Aorta (tissue), 5 donors: ENCODE measurements around the gene FSHR. TPM values are rescaled to one million over a fixed set of nuclear protein-coding genes. Genes with fewer than 3 reads are reported as not detected.

Experiments used
- ATAC-seq: fragments of 200-7000 bp; cut with Tn5 transposase; one replicate; pipeline ENCODE4 v1.9.1; 2022; ENCODE audit warnings: moderate library complexity; ENCODE audit not compliant: low FRiP score
- DNase-seq, 2 donors: peaks; one replicate each; pipeline ENCODE4 v3.0.0-alpha.2; 2020
- H3K27ac ChIP-seq, 2 donors: one replicate each; pipeline ENCODE4 v1.5.1; 2013; ENCODE audit warnings: low read length in 2 of 2, mild to moderate bottlenecking in 2 of 2, moderate library complexity in 2 of 2, control low read depth in 1 of 2, inconsistent platforms in 1 of 2, low read depth in 1 of 2
- H3K27me3 ChIP-seq, 2 donors: one replicate each; pipeline ENCODE4 v1.6.1; 2013; ENCODE audit warnings: control low read depth in 1 of 2, low read length in 1 of 2, mild to moderate bottlenecking in 1 of 2, moderate library complexity in 1 of 2; ENCODE audit not compliant: insufficient read depth in 2 of 2, control insufficient read depth in 1 of 2
- H3K36me3 ChIP-seq, 2 donors: one replicate each; pipeline ENCODE4 v1.6.1; 2013; ENCODE audit warnings: control low read depth in 1 of 2, low read length in 1 of 2, mild to moderate bottlenecking in 1 of 2; ENCODE audit not compliant: insufficient read depth in 2 of 2, control insufficient read depth in 1 of 2
- H3K4me1 ChIP-seq, 2 donors: one replicate each; pipeline ENCODE4 v1.6.1; 2013; ENCODE audit warnings: low read length in 2 of 2, control low read depth in 1 of 2, mild to moderate bottlenecking in 1 of 2, moderate library complexity in 1 of 2; ENCODE audit not compliant: insufficient read depth in 2 of 2, control insufficient read depth in 1 of 2
- H3K4me3 ChIP-seq, 2 donors: one replicate each; pipeline ENCODE4 v1.5.1; 2013; ENCODE audit warnings: low read length in 2 of 2, control low read depth in 1 of 2, mild to moderate bottlenecking in 1 of 2
- H3K9me3 ChIP-seq: one replicate; pipeline ENCODE4 v1.6.1; 2013; ENCODE audit warnings: mild to moderate bottlenecking, low read length; ENCODE audit not compliant: control insufficient read depth
- WGBS, 2 donors: extraction: QIAGEN DNeasy Blood & Tissue Kit; methylation state at CpG; one replicate each; pipeline ENCODE4 v1.1.7; 2013; 5-methylcytosine and 5-hydroxymethylcytosine counted together
- intact Hi-C, 2 donors: fragments of 100-400 bp; cut with DNase I; formaldehyde crosslinking; loops; one replicate each; pipeline versions ENCODE4 v1.14.2 to v1.15.0; 2022
- polyA plus RNA-seq, 2 donors: library from polyadenylated mRNA; stranded (reverse); fragments of 200-250 nt; gene quantifications; one replicate each; pipeline ENCODE4 v1.2.3, GENCODE V29; 2013
- total RNA-seq, 2 donors: library from RNA; stranded (reverse); fragmentation: NEBNext Ultra II Directional; extraction: Animal tissue kit (Norgen Biotek cat#: 25700); gene quantifications; one replicate each; pipeline ENCODE4 v1.2.1, GENCODE V29; 2021
- donor health status: healthy with polysubstance abuse.
- donor health status: Bipolar disorder and iron deficiency.
- donor health status: DM: no; HTN: no; CAD: no.
- donor health status: DM: no; HTN: no; CAD: no.
- donor health status: DM: yes; HTN: yes; CAD: no.

FSHR gene
- total and polyA plus RNA-seq, 4 donors: not detected

DNA sequence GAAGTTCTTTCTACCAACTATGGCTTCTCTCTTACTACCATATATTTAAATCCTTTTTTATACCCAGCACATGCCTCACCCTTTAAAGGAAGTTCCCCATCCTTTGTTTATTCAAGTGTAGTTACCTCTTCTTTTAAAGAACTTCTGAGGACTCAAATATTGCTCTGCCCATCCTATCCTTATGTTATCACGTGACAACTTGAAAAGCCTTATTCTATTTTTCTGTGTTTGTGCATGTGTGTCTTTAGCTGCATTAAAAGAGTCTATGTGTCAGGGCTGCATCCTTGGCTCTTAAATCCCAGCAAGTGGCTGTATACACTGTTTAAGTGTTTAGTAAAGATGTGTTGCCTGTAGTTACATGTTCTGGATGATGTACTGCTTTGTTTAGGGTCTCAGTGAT is 22.5 kb downstream of the FSHR start:
- Histone ChIP-seq H3K4me1 (no peaks in the 10 kb centered on the region), H3K27ac (no peak overlapping the region), H3K36me3 (no peaks in the 10 kb centered on the region), H3K27me3 (no peaks in the 10 kb centered on the region), H3K4me3 (no peak overlapping the region), H3K9me3 (no peaks in the 10 kb centered on the region)
- 74 to 81% methylated on average over 1 of the region's 1 CpG for WGBS, 2 donors
- intact Hi-C loops: no loop called here
- DNase-seq (no peak), ATAC-seq (no peak)

- Histone ChIP-seq H3K36me3 (no peaks in the 10 kb centered on the region), H3K27ac (no peak overlapping the region), H3K9me3 (no peaks in the 10 kb centered on the region), H3K4me3 (no peak overlapping the region), H3K4me1 (no peaks in the 10 kb centered on the region), H3K27me3 (no peaks in the 10 kb centered on the region)
- no peak for DNase-seq
- ATAC-seq: no peak
- WGBS, 2 donors: 13 to 45% methylated on average over 1 of the region's 1 CpG
- intact Hi-C loops: no loop called here
These were observed 25.3 kb downstream of the FSHR start for GRCh38 chr2:49129034-49129433.

DNA sequence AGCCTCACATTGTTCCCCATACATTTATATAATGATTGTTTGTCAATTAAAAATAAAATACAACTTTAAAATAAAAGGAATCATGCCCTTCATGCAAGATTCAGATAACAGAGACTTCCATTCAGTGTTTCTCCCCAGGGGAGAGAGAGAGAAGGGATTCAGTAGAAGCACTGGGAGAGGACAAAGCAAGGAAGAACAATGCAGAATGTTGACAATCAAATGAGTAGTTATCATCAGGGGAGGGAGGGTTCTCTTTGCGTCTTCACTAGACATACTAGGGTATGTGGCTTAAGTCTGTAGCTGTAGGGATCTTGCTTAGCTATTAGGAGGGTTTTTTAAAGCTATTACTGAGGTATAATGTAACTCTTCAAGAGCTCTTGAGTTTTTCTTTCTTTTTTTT is 30.7 kb downstream of the FSHR start:
- no peaks in the 10 kb centered on the region for H3K36me3 ChIP-seq
- no peak overlapping the region for H3K4me3 ChIP-seq
- 0 to 1% methylated on average over 1 of the region's 1 CpG for WGBS, 2 donors
- intact Hi-C loops: no loop called here
- DNase-seq (no peak), ATAC-seq (no peak)
- no peaks in the 10 kb centered on the region for H3K9me3 ChIP-seq
- H3K27ac ChIP-seq: no peak overlapping the region
- no peaks in the 10 kb centered on the region for H3K27me3 ChIP-seq
- no peaks in the 10 kb centered on the region for H3K4me1 ChIP-seq

GRCh38 chr2:49122107-49122506 is 32.2 kb downstream of the FSHR start:
- ATAC-seq (no peak), DNase-seq (no peak)
- intact Hi-C loops: no loop called here
- Histone ChIP-seq H3K4me3 (no peak overlapping the region), H3K27ac (no peak overlapping the region), H3K9me3 (no peaks in the 10 kb centered on the region), H3K4me1 (no peaks in the 10 kb centered on the region), H3K36me3 (no peaks in the 10 kb centered on the region), H3K27me3 (no peaks in the 10 kb centered on the region)
- WGBS, 2 donors: 59 to 68% methylated on average over 4 of the region's 4 CpGs

DNA sequence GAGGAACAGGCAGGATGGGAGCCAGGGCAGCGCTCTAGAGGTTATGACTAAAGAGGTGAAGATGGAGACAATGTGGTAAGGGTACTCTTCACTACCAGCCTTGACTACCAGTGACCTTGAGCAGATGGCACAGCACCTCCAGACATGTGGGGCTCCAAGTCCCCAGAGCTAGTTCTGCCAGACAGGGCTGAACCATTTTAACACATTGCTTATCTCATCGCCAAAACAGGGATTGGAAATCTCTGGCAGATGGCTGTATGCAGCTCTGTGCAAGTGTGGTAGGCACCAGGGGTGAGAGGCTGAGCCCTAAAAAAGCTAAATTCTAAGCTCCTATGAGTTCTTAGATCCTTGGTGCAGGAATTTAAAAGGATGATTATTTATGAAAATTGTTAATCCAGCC is 41.3 kb downstream of the FSHR start:
- WGBS, 2 donors: 89 to 94% methylated on average over 2 of the region's 2 CpGs
- H3K4me1 ChIP-seq: peaks cover 0 to 1% of the 10 kb centered on the region in 2 donors
- no peak for ATAC-seq
- DNase-seq: no peak
- H3K9me3 ChIP-seq: peaks cover 2% of the 10 kb centered on the region
- H3K36me3 ChIP-seq: no peaks in the 10 kb centered on the region
- H3K27me3 ChIP-seq: peaks cover 0 to 1% of the 10 kb centered on the region in 2 donors
- H3K27ac ChIP-seq: no peak overlapping the region
- intact Hi-C loops: no loop called here
- H3K4me3 ChIP-seq: no peak overlapping the region

- Histone ChIP-seq H3K4me1 (peaks cover 0 to 1% of the 10 kb centered on the region in 2 donors), H3K36me3 (no peaks in the 10 kb centered on the region), H3K27ac (no peak overlapping the region), H3K4me3 (no peak overlapping the region), H3K9me3 (peaks cover 2% of the 10 kb centered on the region), H3K27me3 (peaks cover 0 to 1% of the 10 kb centered on the region in 2 donors)
- DNase-seq (no peak), ATAC-seq (no peak)
- intact Hi-C loops: no loop called here
- WGBS, 2 donors: 72 to 77% methylated on average over 7 of the region's 7 CpGs
These were observed 42.9 kb downstream of the FSHR start for GRCh38 chr2:49111456-49111855.

DNA sequence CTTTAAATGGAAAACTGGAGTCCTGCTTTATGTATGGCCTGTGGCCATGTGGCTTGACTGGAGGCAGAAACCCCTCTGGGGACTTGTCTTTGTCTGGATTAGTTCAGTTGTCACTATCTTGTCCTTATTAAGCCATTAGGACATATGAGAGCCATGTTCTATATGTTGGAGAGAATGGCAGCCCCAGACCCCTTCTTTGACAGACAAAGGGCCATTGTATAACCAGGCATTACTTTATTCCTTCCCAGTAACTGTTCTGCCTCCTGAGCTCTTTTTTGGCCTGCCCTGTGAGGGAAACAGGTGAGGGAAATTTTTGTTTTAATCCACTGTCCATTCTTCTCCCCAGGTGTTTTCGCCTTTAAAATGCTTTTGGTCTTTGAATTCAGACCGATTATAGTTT is 43.3 kb downstream of the FSHR start:
- peaks cover 0 to 1% of the 10 kb centered on the region in 2 donors for H3K4me1 ChIP-seq
- DNase-seq (no peak), ATAC-seq (no peak)
- H3K4me3 ChIP-seq: no peak overlapping the region
- H3K36me3 ChIP-seq: no peaks in the 10 kb centered on the region
- H3K9me3 ChIP-seq: peaks cover 2% of the 10 kb centered on the region
- intact Hi-C loops: no loop called here
- H3K27ac ChIP-seq: no peak overlapping the region
- 87 to 90% methylated on average over 2 of the region's 2 CpGs for WGBS, 2 donors
- peaks cover 0 to 1% of the 10 kb centered on the region in 2 donors for H3K27me3 ChIP-seq

DNA sequence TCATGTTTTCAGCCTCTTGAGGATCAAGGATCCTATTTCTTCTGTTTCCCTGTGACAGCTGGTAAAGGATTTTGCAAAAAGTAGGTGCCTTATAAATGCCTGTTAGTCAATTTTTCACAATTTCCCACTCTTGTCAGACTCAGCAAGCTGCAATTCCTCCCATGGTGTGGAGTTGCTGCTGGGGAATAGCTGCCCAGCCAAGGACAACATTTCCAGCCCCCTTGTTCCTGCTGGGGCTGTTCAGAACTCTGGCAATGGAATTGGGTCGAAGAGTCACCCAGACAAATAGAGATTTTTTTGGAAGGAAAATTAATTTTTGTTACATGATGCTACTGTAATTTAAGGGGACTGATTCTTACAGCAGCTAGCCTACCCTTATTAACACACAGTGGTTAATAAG is 43.7 kb downstream of the FSHR start:
- H3K36me3 ChIP-seq: no peaks in the 10 kb centered on the region
- DNase-seq: no peak
- H3K4me3 ChIP-seq: no peak overlapping the region
- WGBS, 2 donors: 10 to 29% methylated on average over 1 of the region's 1 CpG
- H3K9me3 ChIP-seq: peaks cover 2% of the 10 kb centered on the region
- no peak for ATAC-seq
- H3K27me3 ChIP-seq: peaks cover 0 to 1% of the 10 kb centered on the region in 2 donors
- intact Hi-C loops: no loop called here
- H3K4me1 ChIP-seq: peaks cover 0 to 1% of the 10 kb centered on the region in 2 donors
- H3K27ac ChIP-seq: no peak overlapping the region

GRCh38 chr2:49108851-49109250 is 45.5 kb downstream of the FSHR start:
- H3K4me1 ChIP-seq: peaks cover 0 to 1% of the 10 kb centered on the region in 2 donors
- no peak overlapping the region for H3K27ac ChIP-seq
- no peak for ATAC-seq
- 83 to 85% methylated on average over 3 of the region's 3 CpGs for WGBS, 2 donors
- peaks cover 2% of the 10 kb centered on the region for H3K9me3 ChIP-seq
- no peaks in the 10 kb centered on the region for H3K27me3 ChIP-seq
- intact Hi-C loops: no loop called here
- DNase-seq: no peak
- no peaks in the 10 kb centered on the region for H3K36me3 ChIP-seq
- H3K4me3 ChIP-seq: no peak overlapping the region
